ENCODE results near the gene OR10H5. TPM values are rescaled to one million over a fixed set of nuclear protein-coding genes. Genes with fewer than 3 reads are reported as not detected.

OR10H5 gene
- total RNA-seq, 1 experiment from 2014 or later: not detected

GRCh38 chr19:15775249-15775648, 12.2 kb upstream of the OR10H5 start:
- DNase-seq (ENCODE audit: low spot score) (no peak), ATAC-seq (no peak)
- H3K27me3 Mint-ChIP-seq (ENCODE audit: low read depth): peaks cover 12% of the 10 kb centered on the region; the same call in 1 of the 2 replicates
- peaks cover 75% of the 10 kb centered on the region for H3K9me3 Mint-ChIP-seq
- H3K36me3 Mint-ChIP-seq: peaks cover 66% of the 10 kb centered on the region
- no peak overlapping the region for H3K27ac Mint-ChIP-seq
- H3K4me1 Mint-ChIP-seq: no peaks in the 10 kb centered on the region
- CTCF ChIA-PET: no interaction called here
- TF ChIP-seq MAX (CRISPR knock-in tag; IDR thresholded peaks at IDR 0.05) (no peak), SP1 (CRISPR knock-in tag; conservative IDR thresholded peaks at IDR 0.05) (no peak), ATF3 (CRISPR knock-in tag; conservative IDR thresholded peaks at IDR 0.05) (no peak), ZNF512 (CRISPR knock-in tag; IDR thresholded peaks at IDR 0.05; ENCODE audit: borderline replicate concordance) (no peak), ZNF121 (CRISPR knock-in tag; IDR thresholded peaks at IDR 0.05) (no peak), NR3C1 (CRISPR knock-in tag; conservative IDR thresholded peaks at IDR 0.05; ENCODE audit: low read depth) (no peak), PRDM15 (CRISPR knock-in tag; IDR thresholded peaks at IDR 0.05) (no peak), ARID4B (CRISPR knock-in tag; IDR thresholded peaks at IDR 0.05; ENCODE audit: borderline replicate concordance) (no peak), PREB (CRISPR knock-in tag; IDR thresholded peaks at IDR 0.05; ENCODE audit: borderline replicate concordance) (no peak), OVOL2 (CRISPR knock-in tag; IDR thresholded peaks at IDR 0.05; ENCODE audit: borderline replicate concordance) (no peak), SMAD4 (CRISPR knock-in tag; IDR thresholded peaks at IDR 0.05) (no peak), NFYB (CRISPR knock-in tag; conservative IDR thresholded peaks at IDR 0.05; ENCODE audit: low read depth) (no peak), ETV6 (CRISPR knock-in tag; IDR thresholded peaks at IDR 0.05) (no peak), E2F5 (CRISPR knock-in tag; IDR thresholded peaks at IDR 0.05) (no peak)
- POLR2A ChIA-PET: no interaction called here
- H3K4me3 Mint-ChIP-seq: no peak overlapping the region
